ENCODE results near the gene SRP68.
A peak's percentile ranks its signal among the peaks of the same experiment; 100 is the strongest.
"Not testable (repeated sequence)": the region's sequence is repeated elsewhere in the genome, so short reads cannot be mapped to it uniquely, and the experiment has no call there.

Gene SRP68

GRCh38 chr17:76049239-76049638 is 23.1 kb downstream of the SRP68 start:
- DNase-seq (no peak), ATAC-seq (no peak)
- H3K27ac Mint-ChIP-seq, result no peak overlapping the region
- no peak overlapping the region for H3K4me3 Mint-ChIP-seq
- no peaks in the 10 kb centered on the region for H3K9me3 Mint-ChIP-seq
- H3K36me3 Mint-ChIP-seq (ENCODE audit: low read depth), result peaks cover 56% of the 10 kb centered on the region
- H3K27me3 Mint-ChIP-seq, result no peaks in the 10 kb centered on the region
- H3K4me1 Mint-ChIP-seq, result peaks cover 24% of the 10 kb centered on the region

GRCh38 chr17:76048711-76049110 is 23.6 kb downstream of the SRP68 start:
- Mint-ChIP-seq H3K9me3 (no peaks in the 10 kb centered on the region), H3K4me3 (no peak overlapping the region), H3K27ac (no peak overlapping the region), H3K27me3 (no peaks in the 10 kb centered on the region), H3K4me1 (peaks cover 19% of the 10 kb centered on the region), H3K36me3 (ENCODE audit: low read depth) (peaks cover 55% of the 10 kb centered on the region)
- ATAC-seq (no peak), DNase-seq (no peak)

GRCh38 chr17:76048025-76048605 is 24.2 kb downstream of the SRP68 start:
- Mint-ChIP-seq H3K4me1 (peaks cover 13% of the 10 kb centered on the region), H3K27ac (no peak overlapping the region), H3K9me3 (no peaks in the 10 kb centered on the region), H3K4me3 (no peak overlapping the region), H3K36me3 (ENCODE audit: low read depth) (peaks cover 55% of the 10 kb centered on the region), H3K27me3 (no peaks in the 10 kb centered on the region)
- ATAC-seq, result no peak
- DNase-seq, result no peak

GRCh38 chr17:76046064-76046463 is 26.3 kb downstream of the SRP68 start:
- ATAC-seq (no peak), DNase-seq (no peak)
- no peak overlapping the region for H3K4me3 Mint-ChIP-seq
- H3K27me3 Mint-ChIP-seq, result no peaks in the 10 kb centered on the region
- no peak overlapping the region for H3K27ac Mint-ChIP-seq
- H3K4me1 Mint-ChIP-seq, result peaks cover 12% of the 10 kb centered on the region
- H3K36me3 Mint-ChIP-seq (ENCODE audit: low read depth), result peaks cover 57% of the 10 kb centered on the region
- no peaks in the 10 kb centered on the region for H3K9me3 Mint-ChIP-seq

- peaks cover 57% of the 10 kb centered on the region for H3K36me3 Mint-ChIP-seq (ENCODE audit: low read depth)
- not testable (repeated sequence) for ATAC-seq
Measured at GRCh38 chr17:76044475-76045007, 27.8 kb downstream of the SRP68 start.

GRCh38 chr17:76042868-76043267 is 29.4 kb downstream of the SRP68 start:
- H3K4me1 Mint-ChIP-seq, H3K4me3 Mint-ChIP-seq, DNase-seq, H3K27me3 Mint-ChIP-seq, H3K9me3 Mint-ChIP-seq, ATAC-seq, H3K27ac Mint-ChIP-seq: not testable (repeated sequence)
- H3K36me3 Mint-ChIP-seq (ENCODE audit: low read depth), result peaks cover 59% of the 10 kb centered on the region

More at GRCh38 chr17:76044475-76045007, 27.8 kb downstream of the SRP68 start:
- not testable (repeated sequence) for H3K9me3 Mint-ChIP-seq, DNase-seq, H3K27me3 Mint-ChIP-seq, H3K27ac Mint-ChIP-seq, H3K4me1 Mint-ChIP-seq, H3K4me3 Mint-ChIP-seq

- Mint-ChIP-seq H3K4me1 (peaks cover 1% of the 10 kb centered on the region), H3K9me3 (no peaks in the 10 kb centered on the region), H3K27ac (no peak overlapping the region), H3K27me3 (no peaks in the 10 kb centered on the region), H3K4me3 (no peak overlapping the region), H3K36me3 (ENCODE audit: low read depth) (peaks cover 49% of the 10 kb centered on the region)
- no peak for DNase-seq
- ATAC-seq, result no peak
Measured at GRCh38 chr17:76040376-76040775, 31.9 kb downstream of the SRP68 start.

GRCh38 chr17:76039121-76039520 is 33.2 kb downstream of the SRP68 start:
- ATAC-seq, result no peak
- H3K9me3 Mint-ChIP-seq, result no peaks in the 10 kb centered on the region
- H3K36me3 Mint-ChIP-seq (ENCODE audit: low read depth), result peaks cover 40% of the 10 kb centered on the region
- peaks cover 3% of the 10 kb centered on the region for H3K4me1 Mint-ChIP-seq
- no peaks in the 10 kb centered on the region for H3K27me3 Mint-ChIP-seq
- no peak overlapping the region for H3K27ac Mint-ChIP-seq
- no peak overlapping the region for H3K4me3 Mint-ChIP-seq
- DNase-seq, result no peak

- DNase-seq, result no peak
- Mint-ChIP-seq H3K27me3 (no peaks in the 10 kb centered on the region), H3K9me3 (no peaks in the 10 kb centered on the region), H3K27ac (peak overlapping the region; percentile 10), H3K4me1 (peaks cover 3% of the 10 kb centered on the region), H3K36me3 (ENCODE audit: low read depth) (peaks cover 31% of the 10 kb centered on the region), H3K4me3 (no peak overlapping the region)
- ATAC-seq, result no peak
Measured at GRCh38 chr17:76038050-76038449, 34.3 kb downstream of the SRP68 start.

- Mint-ChIP-seq H3K9me3 (no peaks in the 10 kb centered on the region), H3K27me3 (no peaks in the 10 kb centered on the region)
Measured at GRCh38 chr17:76036497-76037261, 35.6 kb downstream of the SRP68 start.

GRCh38 chr17:76034428-76035350 is 37.6 kb downstream of the SRP68 start:
- no peak overlapping the region for H3K4me3 Mint-ChIP-seq
- H3K9me3 Mint-ChIP-seq, result no peaks in the 10 kb centered on the region
- H3K27ac Mint-ChIP-seq, result no peak overlapping the region
- H3K4me1 Mint-ChIP-seq, result peaks cover 8% of the 10 kb centered on the region
- H3K27me3 Mint-ChIP-seq, result no peaks in the 10 kb centered on the region
- peaks cover 17% of the 10 kb centered on the region for H3K36me3 Mint-ChIP-seq (ENCODE audit: low read depth)
- no peak for DNase-seq
- ATAC-seq, result no peak

More at GRCh38 chr17:76036497-76037261, 35.6 kb downstream of the SRP68 start:
- DNase-seq (no peak), ATAC-seq (no peak)
- Mint-ChIP-seq H3K4me1 (peaks cover 3% of the 10 kb centered on the region), H3K27ac (no peak overlapping the region), H3K36me3 (ENCODE audit: low read depth) (peaks cover 31% of the 10 kb centered on the region), H3K4me3 (no peak overlapping the region)

- H3K4me3 Mint-ChIP-seq, result no peak overlapping the region
- peaks cover 16% of the 10 kb centered on the region for H3K4me1 Mint-ChIP-seq
- no peak for DNase-seq
- H3K27me3 Mint-ChIP-seq, result no peaks in the 10 kb centered on the region
- H3K27ac Mint-ChIP-seq, result no peak overlapping the region
- H3K36me3 Mint-ChIP-seq (ENCODE audit: low read depth), result peaks cover 2% of the 10 kb centered on the region
- H3K9me3 Mint-ChIP-seq, result no peaks in the 10 kb centered on the region
- no peak for ATAC-seq
Measured at GRCh38 chr17:76033139-76033538, 39.2 kb downstream of the SRP68 start.

GRCh38 chr17:76032780-76033108 is 39.6 kb downstream of the SRP68 start:
- ATAC-seq (no peak), DNase-seq (no peak)
- H3K27ac Mint-ChIP-seq, result no peak overlapping the region
- peaks cover 16% of the 10 kb centered on the region for H3K4me1 Mint-ChIP-seq
- H3K36me3 Mint-ChIP-seq (ENCODE audit: low read depth), result no peaks in the 10 kb centered on the region
- H3K9me3 Mint-ChIP-seq, result no peaks in the 10 kb centered on the region
- no peak overlapping the region for H3K4me3 Mint-ChIP-seq
- H3K27me3 Mint-ChIP-seq, result no peaks in the 10 kb centered on the region

GRCh38 chr17:76032073-76032779 is 40.1 kb downstream of the SRP68 start:
- Mint-ChIP-seq H3K27ac (no peak overlapping the region), H3K9me3 (no peaks in the 10 kb centered on the region), H3K4me3 (no peak overlapping the region), H3K4me1 (peaks cover 16% of the 10 kb centered on the region), H3K27me3 (no peaks in the 10 kb centered on the region), H3K36me3 (ENCODE audit: low read depth) (no peaks in the 10 kb centered on the region)
- ATAC-seq (no peak), DNase-seq (no peak)

All from activated naive CD8-positive, alpha-beta T cell treated with anti-CD3 and anti-CD28 coated beads, Interleukin-2, amount 50 U/mL, for 24 hours (primary cell).